ENCODE results near the gene CELF6.
"Not testable (repeated sequence)": the region's sequence is repeated elsewhere in the genome, so short reads cannot be mapped to it uniquely, and the experiment has no call there.

The CELF6 gene

GRCh38 chr15:72278737-72279136, 41.2 kb downstream of the CELF6 start:
- DNase-seq (ENCODE audit: extremely low read depth, low read depth) = no peak
- no peak overlapping the region for H3K4me3 ChIP-seq (replicated peaks; ENCODE audit: low read depth, low read length)
- no peak for TF ChIP-seq CTCF (IDR thresholded peaks at IDR 0.05; ENCODE audit: low read depth, low read length, missing control alignments)

- no peak overlapping the region for H3K4me3 ChIP-seq (replicated peaks; ENCODE audit: low read depth, low read length)
- no peak for DNase-seq (ENCODE audit: extremely low read depth, low read depth)
- TF ChIP-seq CTCF (IDR thresholded peaks at IDR 0.05; ENCODE audit: low read depth, low read length, missing control alignments) = no peak
These were observed 43.6 kb downstream of the CELF6 start for GRCh38 chr15:72276326-72276700.

GRCh38 chr15:72275635-72276325, 44.2 kb downstream of the CELF6 start:
- DNase-seq (ENCODE audit: extremely low read depth, low read depth); H3K4me3 ChIP-seq (replicated peaks; ENCODE audit: low read depth, low read length): not testable (repeated sequence)

- no peak for DNase-seq (ENCODE audit: extremely low read depth, low read depth)
- H3K4me3 ChIP-seq (replicated peaks; ENCODE audit: low read depth, low read length) = peak overlapping the region; percentile 76
- no peak for TF ChIP-seq CTCF (IDR thresholded peaks at IDR 0.05; ENCODE audit: low read depth, low read length, missing control alignments)
These were observed 47.0 kb downstream of the CELF6 start for GRCh38 chr15:72272997-72273352.

- DNase-seq (ENCODE audit: extremely low read depth, low read depth) = peak; percentile 85
- TF ChIP-seq CTCF (IDR thresholded peaks at IDR 0.05; ENCODE audit: low read depth, low read length, missing control alignments) = peak; percentile 58
- H3K4me3 ChIP-seq (replicated peaks; ENCODE audit: low read depth, low read length) = peak within 1 kb of the TSS; percentile 76
These were observed 47.6 kb downstream of the CELF6 start, which contains the start of gene PARP6 for GRCh38 chr15:72272213-72272996. PARP6 (minus strand) TSS chr15:72272554; CDS start chr15:72267477, 5,077 bp downstream.

GRCh38 chr15:72271895-72272212, 48.1 kb downstream of the CELF6 start:
- no peak for DNase-seq (ENCODE audit: extremely low read depth, low read depth)
- H3K4me3 ChIP-seq (replicated peaks; ENCODE audit: low read depth, low read length) = peak overlapping the region; percentile 76
- no peak for TF ChIP-seq CTCF (IDR thresholded peaks at IDR 0.05; ENCODE audit: low read depth, low read length, missing control alignments)

- H3K4me3 ChIP-seq (replicated peaks; ENCODE audit: low read depth, low read length) = peak overlapping the region; percentile 76
These were observed 48.7 kb downstream of the CELF6 start for GRCh38 chr15:72271221-72271620.

More at GRCh38 chr15:72271221-72271620, 48.7 kb downstream of the CELF6 start:
- TF ChIP-seq CTCF (IDR thresholded peaks at IDR 0.05; ENCODE audit: low read depth, low read length, missing control alignments) = no peak
- DNase-seq (ENCODE audit: extremely low read depth, low read depth) = no peak

Measured in HFF-Myc (cell line).